A673 (cell line): Measurements from ENCODE around the gene QKI.

Source experiments
- EZH2 ChIP-seq: fragments of 200-600 bp; sonication (generic); IDR thresholded peaks from 2 replicates; pipeline ENCODE4 v1.6.1; 2017; ENCODE audit warnings: borderline replicate concordance, low read depth, mild to moderate bottlenecking, mixed read lengths, antibody characterized with exemption, low read length; ENCODE audit not compliant: poor library complexity, severe bottlenecking
- TF ChIP-seq, protein P1 (sequence below): fragments of 300-800, 200-600 bp; sonication (generic); conservative IDR thresholded peaks from 2 replicates; pipeline ENCODE4 v1.5.1; 2017; ENCODE audit warnings: low read depth, mild to moderate bottlenecking, antibody characterized with exemption, low read length, moderate library complexity, mixed read lengths

DNA sequence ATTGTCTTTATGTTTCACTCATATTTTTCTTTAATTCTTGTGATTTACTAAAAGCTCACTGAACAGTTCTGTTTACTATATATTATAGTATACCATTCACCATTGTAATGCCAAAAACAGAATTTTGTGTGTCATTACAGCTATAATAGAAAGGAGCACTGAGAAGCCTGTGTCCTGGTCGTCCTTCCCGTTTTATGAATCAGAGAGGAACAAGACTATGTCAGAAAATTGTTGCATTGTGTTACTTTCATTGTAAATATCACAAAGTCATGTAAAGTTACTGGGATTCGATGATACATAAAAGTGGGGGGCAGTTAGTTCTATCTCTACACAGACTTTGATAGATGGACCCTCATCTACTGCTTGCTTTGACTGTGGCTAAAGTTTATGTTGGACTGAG lies 145.1 kb downstream of the QKI start:
- TF ChIP-seq, protein P1, sequence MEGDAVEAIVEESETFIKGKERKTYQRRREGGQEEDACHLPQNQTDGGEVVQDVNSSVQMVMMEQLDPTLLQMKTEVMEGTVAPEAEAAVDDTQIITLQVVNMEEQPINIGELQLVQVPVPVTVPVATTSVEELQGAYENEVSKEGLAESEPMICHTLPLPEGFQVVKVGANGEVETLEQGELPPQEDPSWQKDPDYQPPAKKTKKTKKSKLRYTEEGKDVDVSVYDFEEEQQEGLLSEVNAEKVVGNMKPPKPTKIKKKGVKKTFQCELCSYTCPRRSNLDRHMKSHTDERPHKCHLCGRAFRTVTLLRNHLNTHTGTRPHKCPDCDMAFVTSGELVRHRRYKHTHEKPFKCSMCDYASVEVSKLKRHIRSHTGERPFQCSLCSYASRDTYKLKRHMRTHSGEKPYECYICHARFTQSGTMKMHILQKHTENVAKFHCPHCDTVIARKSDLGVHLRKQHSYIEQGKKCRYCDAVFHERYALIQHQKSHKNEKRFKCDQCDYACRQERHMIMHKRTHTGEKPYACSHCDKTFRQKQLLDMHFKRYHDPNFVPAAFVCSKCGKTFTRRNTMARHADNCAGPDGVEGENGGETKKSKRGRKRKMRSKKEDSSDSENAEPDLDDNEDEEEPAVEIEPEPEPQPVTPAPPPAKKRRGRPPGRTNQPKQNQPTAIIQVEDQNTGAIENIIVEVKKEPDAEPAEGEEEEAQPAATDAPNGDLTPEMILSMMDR: no peak
- no peak for TF ChIP-seq EZH2
